GM10847 (cell line): Measurements from ENCODE around the gene NAV2.

Source experiments
- POLR2A ChIP-seq: IDR thresholded peaks from 2 replicates; pipeline ENCODE4 v1.6.1; 2011; ENCODE audit not compliant: insufficient read length; ENCODE audit errors: extremely low read depth

NAV2 gene

GRCh38 chr11:19910931-19911330, 198.3 kb downstream of the NAV2 start:
- no peak for TF ChIP-seq POLR2A

DNA sequence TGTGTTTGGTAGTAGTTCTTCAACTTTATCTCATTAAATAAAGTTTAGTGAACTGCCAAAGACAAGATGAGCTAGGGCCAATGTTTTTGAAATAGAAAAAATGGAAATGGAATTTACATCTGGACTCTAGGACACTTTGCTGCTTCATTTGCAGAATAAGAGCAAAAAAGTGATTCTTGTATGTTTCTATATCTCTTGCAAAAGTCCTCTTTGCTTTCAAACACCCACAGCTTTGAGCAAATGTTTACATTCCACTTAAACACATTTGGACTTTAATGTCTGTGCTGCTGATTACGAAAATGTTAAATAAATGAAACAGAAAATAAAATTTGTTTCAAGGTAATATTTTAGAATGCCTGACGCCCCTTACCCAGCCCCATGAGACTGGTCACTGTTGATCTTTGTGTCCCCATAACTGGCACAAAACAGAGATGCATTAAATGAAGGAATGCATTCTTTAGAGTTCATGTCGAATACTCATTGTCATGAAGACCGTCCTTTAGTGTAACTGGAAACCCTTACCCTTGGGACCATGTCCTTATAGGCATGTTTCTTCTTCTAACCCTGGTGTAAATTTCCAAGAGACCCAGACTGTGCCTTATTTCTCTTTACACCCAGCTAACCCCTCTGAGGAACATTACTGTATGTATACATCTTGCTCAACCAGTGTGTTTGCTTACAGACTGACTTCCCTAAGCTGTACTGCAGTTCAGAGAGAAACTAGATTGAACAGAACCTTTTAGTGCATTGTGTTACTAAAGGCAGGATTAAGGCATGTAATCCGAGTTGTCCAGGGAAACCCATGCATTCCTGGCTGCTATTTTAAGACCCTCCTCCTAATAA, 199.7 kb downstream of the NAV2 start:
- TF ChIP-seq POLR2A: no peak

DNA sequence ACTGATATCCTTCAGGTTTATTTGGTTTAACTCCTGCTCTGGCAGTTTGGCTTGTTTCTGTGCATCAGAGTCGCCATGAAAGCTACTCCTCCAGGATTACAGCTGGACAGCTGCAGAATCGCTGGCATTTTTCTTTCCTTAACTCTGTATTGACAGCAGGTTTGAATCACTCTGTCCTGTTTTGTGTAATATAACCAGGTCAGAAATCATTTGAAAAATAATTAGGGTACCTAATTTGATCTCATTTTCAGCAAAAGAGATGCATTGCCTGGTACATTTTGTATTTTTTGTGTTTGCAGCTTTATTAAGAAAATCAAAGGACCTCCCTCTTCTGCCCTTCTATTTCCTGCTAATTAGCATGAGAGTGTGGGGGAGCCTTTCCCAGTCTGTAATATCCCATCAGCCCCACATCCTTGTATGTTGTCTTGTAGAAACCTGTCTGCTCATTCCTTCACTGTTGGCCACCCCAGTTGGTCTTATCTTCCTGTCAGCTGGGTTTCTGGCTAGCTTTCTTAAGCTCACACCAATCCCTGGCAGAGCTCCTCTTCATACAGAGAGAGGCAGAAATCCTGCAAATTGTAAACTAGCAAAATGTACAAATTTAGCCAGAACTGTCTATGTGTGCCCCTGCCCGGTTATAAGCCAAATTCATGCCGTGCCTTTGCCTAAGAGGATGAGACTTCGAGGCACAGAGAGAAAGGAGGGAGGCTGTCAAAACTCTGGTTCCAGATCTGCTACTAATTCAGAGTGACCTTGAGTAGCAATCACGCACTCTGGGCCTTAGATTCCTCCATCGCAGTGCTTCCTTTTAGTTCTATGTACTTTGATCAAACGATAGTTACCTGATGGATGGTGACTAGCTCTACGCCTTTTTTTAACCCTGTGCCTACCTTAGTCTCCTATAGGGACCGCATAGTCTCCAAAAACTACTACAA, 200.6 kb downstream of the NAV2 start:
- TF ChIP-seq POLR2A: no peak

- no peak for TF ChIP-seq POLR2A
These were observed 201.2 kb downstream of the NAV2 start for GRCh38 chr11:19913893-19914249.

- no peak for TF ChIP-seq POLR2A
These were observed 203.2 kb downstream of the NAV2 start for GRCh38 chr11:19915808-19916207.

GRCh38 chr11:19917069-19917468, 204.4 kb downstream of the NAV2 start:
- no peak for TF ChIP-seq POLR2A

- no peak for TF ChIP-seq POLR2A
These were observed 205.8 kb downstream of the NAV2 start for GRCh38 chr11:19918302-19919049.

DNA sequence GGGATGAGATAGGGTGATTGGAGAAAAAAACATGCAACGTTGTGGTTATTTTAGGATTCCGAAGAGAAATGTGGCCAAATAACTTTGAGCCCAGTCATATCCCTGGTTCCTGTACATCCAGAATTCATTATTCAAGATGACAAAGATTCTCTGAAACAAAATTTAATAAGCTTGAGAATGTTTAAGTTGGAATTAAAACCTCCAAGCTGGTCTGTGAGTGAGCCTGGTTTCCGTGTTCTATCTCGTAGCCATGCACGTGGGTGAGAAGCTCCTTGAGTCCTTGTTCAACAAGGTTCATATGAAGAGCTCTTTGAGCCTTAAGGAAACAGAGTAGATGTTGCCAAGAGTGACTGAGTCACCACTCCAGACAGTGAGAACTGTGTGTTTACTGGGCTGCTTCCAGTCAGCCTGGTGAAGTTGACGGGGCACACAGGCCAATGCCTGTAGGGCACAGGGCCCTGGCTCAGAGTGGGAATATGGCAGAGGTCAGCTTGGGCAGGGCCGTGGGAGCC, 206.5 kb downstream of the NAV2 start:
- no peak for TF ChIP-seq POLR2A

- TF ChIP-seq POLR2A: no peak
These were observed 208.3 kb downstream of the NAV2 start for GRCh38 chr11:19920982-19921381.

DNA sequence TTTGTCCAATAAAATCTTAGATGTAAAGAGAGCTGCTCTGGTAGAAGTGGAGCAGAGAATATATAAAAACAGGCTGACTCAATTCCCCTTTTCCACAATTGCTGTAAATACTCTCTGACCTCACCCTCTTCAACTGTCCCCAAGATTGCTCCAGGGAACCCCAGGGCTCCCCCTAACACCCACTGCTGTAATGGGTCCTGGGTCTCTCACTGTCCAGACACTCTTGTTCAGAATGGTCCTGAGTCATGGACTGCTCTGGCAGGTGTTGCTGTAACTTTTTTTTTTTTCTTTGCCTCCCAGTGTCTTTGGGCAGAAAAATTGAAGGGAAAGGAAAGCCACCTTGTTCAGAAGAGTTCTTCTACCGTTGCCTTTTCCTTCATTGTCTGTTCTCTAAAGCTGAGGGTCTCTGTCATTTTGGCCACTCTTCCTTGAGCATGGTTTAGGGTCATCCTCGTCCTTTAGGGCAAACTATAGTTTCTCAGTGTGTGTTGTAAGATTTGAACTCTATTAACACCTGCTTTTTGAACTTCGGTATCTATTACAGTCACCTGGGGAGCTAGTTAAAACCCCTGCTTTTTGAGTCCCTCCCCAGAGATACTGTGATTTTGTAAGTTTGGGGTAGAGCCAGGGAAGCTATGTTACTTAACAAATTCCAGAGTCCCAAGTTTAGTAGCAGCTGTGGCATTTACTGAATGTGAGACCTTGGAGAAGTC, 209.5 kb downstream of the NAV2 start:
- no peak for TF ChIP-seq POLR2A

GRCh38 chr11:19922689-19923035, 210.0 kb downstream of the NAV2 start:
- TF ChIP-seq POLR2A: no peak

GRCh38 chr11:19923626-19924025, 211.0 kb downstream of the NAV2 start:
- no peak for TF ChIP-seq POLR2A

- no peak for TF ChIP-seq POLR2A
These were observed 211.7 kb downstream of the NAV2 start for GRCh38 chr11:19924311-19924710.

- no peak for TF ChIP-seq POLR2A
These were observed 212.1 kb downstream of the NAV2 start for GRCh38 chr11:19924716-19925115.

DNA sequence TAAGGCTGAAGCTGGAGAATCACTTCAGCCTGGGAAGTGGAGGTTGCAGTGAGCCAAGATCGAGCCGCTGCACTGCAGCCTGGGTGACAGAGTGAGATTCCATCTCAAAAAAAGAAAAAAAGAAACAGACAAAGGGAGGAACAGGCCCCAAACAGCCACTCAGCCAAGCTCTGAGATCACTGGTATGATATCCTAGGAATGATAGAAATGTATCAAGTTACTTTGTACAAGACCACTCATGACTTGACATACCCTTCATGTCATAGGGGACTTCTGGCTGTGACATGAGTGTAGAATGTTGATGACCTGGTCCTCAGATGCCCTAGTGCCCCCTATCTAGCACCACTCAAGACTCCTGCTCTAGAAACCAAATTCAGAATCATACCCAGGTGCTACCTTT, 216.5 kb downstream of the NAV2 start:
- no peak for TF ChIP-seq POLR2A
